Brain pericyte (primary cell): Measurements from ENCODE around the gene MDM4.
"Not testable (repeated sequence)": the region's sequence is repeated elsewhere in the genome, so short reads cannot be mapped to it uniquely, and the experiment has no call there.

ENCODE experiments used
- DNase-seq: peaks from one replicate; pipeline ENCODE4 v3.0.0-alpha.2; 2012; ENCODE audit warnings: low read depth, low spot score

MDM4 gene

DNA sequence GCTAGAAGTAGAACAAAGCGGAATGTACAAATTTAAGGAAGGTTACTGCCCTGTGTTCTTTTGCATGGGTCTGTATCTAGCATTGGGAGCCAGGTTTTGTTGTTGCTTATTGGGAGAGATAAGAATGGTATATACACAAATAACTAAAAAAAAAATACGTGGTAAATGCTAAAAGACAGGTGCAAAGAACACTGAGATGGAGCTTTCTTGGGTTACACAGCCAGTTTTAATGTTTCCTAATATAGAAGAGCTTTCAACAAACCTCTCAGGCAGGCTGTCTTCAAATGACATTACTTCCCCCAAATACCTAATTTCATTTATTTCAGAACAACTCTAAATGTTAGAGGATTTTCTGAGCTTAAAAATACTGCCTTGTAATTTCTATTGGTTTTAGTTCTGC, 1.4 kb upstream of the MDM4 start:
- no peak for DNase-seq

DNA sequence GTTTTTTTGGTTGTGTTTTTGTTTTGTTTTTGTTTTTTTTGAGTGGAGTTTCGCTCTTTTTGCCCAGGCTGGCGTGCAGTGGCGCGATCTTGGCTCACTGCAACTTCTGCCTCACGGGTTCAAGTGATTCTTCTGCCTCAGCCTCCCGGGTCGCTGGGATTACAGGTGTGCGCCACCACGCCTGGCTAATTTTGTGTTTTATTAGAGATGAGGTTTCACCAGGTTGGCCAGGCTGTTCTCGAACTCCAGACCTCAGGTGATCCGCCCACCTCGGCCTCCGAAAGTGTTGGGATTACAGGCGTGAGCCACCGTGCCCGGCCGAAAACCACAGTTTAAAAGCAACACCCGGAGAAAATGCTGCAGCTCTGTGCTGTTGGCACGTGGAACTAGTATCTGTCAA, 1.2 kb downstream of the MDM4 start:
- DNase-seq, result not testable (repeated sequence)

GRCh38 chr1:204520834-204521709, 4.9 kb downstream of the MDM4 start:
- peak; percentile 34 for DNase-seq

DNA sequence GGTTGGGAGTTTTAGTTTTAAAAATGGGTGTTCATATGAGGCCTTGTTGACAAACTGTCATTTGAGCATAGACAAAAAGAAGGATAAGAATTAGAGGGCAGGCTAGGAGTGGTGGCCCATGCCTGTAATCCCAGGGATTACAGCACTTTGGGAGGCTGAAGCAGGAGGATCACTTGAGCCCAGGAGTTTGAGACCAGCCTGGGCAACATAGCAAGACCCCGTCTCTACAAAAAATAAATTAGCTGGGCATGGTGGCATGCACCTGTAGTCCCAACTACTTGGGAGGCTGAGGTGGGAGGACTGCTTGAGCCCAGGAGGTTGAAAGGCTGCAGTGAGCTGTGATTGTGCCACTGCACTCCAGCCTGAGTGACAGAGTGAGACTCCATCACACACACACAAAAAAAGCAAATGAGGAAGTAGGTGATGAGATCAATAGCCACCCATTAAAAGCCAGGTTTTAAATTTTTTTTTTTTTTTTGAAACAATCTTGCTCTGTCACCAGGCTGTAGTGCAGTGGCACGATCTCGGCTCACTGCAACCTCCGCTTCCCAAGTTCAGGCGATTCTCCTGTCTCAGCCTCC, 5.8 kb downstream of the MDM4 start:
- DNase-seq, result not testable (repeated sequence)

DNA sequence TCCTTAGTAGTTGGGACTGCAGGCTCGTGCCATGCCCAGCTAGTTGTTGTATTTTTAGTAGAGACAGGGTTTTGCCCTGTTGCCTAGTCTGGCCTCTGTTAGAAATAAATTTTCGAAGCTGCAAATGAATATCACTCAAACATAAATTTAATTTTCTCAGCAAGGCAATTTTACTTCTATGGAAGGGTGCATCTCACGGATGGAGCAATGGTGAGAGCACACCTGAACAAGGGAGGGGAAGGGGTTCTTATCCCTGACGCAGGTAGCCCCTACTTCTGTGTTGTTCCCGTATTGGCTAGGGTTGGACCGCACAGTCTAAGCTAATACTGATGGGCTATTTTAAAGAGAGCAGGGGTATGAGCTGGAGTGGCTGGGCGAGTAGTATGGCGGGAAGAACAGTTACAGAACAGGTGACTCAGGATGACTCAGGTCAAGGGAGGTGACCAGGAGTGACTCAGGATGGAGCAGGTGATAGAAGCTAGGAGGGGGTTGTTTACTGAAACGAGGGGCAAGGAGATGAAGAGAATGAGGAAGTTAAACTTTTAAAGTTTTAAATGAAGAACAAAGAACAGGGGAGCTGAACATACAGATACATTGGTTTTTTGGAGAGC, 7.5 kb downstream of the MDM4 start:
- DNase-seq, result no peak

DNA sequence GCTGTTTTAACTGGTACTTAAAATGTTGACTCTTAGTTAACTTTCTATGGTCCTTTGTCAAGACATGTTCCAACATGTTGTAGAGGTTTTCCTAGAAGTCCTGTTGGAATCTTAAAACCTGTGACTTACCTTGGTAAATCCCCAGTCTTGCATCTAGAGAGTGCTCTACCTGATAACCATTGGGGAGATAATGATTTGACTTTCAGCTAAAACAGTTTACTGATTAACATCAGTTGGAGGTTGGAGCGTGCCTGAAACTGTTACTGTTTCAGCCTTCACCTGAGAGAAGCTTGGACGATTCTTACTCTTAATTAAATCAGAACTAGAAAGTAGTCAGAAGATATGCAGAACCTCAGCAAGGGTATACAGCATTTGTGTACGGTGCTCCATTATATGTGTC, 8.8 kb downstream of the MDM4 start:
- DNase-seq, result no peak

DNA sequence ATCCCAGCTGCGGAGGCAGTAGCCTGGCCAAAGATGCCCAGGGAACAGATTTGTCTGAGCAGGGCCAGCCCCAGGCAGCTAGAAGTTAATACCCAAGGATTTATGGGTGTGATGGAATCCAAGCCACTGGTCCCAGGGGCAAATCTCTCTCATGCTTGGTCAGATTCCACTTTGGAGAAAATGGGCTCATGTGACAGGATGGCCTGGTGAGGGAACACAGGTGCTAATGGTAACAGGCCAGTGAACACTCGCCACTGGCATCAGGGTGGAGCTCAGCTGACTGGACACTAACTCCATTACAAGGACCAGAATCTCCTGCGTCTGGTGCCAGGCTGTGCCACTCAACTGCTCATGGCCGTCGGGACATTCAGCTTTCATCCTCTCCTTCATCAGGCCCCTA, 12.0 kb downstream of the MDM4 start:
- no peak for DNase-seq

DNA sequence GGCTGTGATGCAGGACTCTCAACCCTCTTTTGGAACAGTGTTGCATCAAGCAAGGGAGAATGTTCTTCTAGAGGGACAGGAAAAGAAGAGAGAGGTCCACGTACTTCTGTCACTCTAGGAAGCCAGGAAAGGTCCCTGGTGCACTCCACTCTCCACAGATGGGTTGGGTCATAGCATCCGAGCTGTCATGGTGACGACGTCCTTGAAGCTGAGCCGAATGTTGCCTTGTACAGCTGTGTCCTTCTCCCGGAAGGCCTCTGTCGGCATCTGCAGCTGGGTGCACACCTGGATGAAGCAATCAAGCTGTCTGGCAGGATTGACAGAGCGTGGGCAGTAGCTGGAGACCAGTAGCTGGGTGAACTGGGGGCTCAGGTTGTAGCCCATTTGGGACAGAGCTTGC, 12.5 kb downstream of the MDM4 start:
- no peak for DNase-seq

DNA sequence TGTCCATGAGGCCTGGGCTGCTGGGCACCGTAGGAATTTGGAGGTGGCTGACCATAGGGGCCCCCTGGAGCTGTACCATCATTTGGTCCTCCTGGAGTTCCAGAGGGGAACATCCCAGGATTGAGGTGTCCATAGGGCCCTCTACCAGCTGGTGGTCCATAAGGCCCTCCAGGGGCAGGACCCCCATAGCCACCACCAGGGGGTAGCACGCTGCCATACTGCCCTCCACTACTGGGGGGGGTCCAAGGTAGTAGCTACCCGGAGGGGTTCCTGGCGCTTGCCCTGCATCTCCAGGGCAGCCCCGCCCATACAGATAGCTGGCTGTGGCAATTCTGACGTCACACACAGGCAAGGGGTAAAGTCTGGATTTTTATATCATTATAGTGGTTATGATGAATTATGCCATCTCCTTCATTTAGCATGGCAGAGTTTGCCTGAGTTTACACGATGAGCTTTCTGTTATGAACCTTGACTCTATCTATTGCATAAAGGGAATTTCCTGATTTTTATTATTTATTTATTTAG, 13.2 kb downstream of the MDM4 start:
- no peak for DNase-seq

DNA sequence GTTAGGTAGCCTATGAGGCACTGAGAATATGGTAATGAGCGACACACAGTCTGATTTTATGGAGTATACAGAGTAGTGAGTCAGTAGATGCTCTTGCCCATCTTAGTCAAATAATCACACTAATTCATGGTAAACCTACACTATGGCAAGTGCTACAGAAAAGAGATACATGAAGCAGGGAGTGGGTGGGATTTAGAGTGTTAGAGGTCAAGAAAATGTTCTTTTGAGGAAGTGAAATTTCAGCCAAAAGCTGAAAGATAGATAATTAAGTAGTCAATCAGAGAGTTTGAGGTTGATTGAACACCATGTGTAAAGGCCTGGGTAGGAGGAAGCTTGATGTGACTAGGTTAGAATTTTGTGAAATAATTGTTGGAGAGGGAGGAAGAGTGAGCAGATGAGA, 14.7 kb downstream of the MDM4 start:
- DNase-seq, result no peak

- DNase-seq, result no peak
These were observed 16.6 kb downstream of the MDM4 start for GRCh38 chr1:204532832-204533231.

DNA sequence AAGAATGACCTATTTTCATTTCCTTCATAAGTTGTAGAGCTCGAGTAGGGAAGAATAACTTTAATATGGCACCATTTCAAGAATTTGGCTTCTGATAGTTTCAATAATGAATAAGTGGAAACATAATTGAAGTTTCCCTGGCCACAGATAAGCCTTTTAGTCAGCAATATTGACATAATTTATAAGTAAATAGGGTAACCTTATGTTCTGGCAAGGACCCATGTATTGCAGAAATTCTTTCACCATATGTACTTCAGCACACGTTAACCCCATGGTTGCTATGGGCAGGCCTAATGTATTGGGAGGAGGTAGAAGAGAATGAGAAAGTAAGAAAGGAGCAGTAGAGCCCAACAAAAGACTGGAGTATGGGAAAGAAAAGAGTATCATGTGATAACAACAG, 25.4 kb downstream of the MDM4 start:
- no peak for DNase-seq

GRCh38 chr1:204544321-204544720, 28.1 kb downstream of the MDM4 start:
- DNase-seq, result no peak

DNA sequence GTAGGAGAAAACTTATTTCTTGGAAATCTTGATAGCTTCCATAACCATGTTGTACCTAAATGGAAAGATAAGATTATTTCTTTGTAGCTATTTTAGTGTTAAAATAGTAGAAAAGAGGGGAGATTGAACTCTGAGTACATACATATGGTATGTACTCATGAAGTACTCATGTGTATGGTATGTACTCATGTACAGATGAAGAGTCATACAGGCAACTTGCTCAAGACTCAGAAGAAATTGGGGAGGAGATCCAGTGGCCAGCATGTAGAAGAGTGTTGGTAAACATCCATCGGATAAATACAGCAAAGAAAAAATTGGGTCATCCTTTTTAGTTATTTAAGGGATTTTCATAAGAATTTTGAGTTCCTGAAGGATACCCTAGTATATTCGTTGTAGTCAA, 29.0 kb downstream of the MDM4 start:
- no peak for DNase-seq

DNA sequence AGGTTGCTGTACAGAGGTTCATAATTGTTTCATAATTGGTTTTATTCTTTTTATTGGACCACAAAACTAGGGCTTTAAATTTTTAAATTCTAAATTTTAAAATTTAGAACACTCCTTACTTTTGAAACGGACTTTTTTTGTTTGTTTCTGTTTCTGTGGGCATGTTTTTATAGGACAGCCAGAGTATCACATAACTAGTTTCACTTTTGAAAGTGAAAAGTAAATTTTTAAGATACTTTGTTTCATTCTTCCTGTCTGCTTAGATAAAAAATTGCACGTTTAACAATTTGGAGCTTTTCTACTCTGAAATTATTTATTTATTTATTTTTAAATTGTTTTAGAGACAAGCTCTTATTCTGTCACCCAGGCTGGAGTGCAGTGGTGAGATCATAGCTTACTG, 29.7 kb downstream of the MDM4 start:
- no peak for DNase-seq

DNA sequence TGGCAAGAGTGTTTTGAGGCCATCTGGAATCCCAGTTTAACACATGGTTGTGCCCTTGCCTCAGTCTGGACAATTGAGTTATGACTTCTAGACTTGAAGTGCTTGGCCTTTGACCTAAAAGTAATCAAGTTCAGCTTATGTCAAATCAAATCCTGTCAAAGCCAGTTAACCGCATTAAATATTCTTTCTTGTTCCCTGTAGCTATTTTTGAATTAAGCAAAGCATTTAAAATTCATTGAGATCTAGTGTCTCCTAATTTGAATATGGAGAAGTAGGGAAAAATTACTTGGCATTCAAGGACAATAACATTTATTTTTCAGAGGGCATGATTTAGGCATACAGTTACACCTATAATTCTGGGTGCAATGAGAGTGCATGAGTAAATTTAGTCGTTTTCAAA, 32.1 kb downstream of the MDM4 start:
- no peak for DNase-seq

- no peak for DNase-seq
These were observed 33.1 kb downstream of the MDM4 start for GRCh38 chr1:204549313-204549712.

DNA sequence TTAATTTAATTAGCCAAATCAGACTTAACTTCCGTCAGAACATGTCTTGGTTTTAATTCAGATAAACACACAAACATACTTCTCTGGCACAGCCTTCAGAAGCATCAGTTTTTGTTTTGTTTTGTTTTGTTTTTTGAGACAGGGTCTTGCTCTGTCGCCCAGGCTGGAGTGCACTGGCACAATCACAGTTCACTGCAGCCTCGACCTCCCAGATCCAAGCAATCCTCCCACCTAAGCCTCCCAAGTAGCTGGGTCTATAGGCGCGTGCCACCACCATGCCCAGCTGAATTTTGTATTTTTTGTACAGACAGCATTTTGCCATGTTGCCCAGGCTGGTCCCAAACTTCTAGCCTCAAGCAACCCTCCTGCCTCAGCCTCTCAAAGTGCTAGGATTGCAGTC, 34.7 kb downstream of the MDM4 start:
- no peak for DNase-seq

DNA sequence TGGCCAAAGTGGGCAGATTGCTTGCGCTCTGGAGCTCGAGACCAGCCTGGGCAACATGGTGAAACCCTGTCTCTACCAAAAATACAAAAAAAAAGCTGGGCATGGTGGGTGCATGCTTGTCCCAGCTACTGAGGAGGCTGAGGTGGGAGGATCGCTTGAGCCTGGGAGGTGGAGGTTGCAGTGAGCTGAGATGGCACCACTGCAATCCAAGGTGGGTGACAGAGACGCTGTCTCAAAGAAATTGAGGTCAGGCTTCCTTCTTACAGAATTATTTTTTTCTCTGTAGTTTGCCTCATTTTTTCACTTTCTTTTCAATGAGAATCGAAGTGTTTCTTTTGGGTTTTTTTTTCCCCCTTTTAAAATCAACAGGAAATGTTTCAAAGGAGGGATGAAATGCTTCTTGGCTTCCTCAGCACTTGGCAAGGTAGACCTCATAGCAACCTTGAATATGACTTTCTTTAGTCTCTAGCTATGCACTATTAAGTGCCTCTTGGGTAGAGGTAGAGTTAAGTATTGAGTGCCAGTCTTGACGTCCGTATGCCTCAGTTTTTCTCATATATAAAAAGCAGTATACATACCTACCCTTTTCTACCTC, 40.3 kb downstream of the MDM4 start:
- no peak for DNase-seq

- no peak for DNase-seq
These were observed 42.3 kb downstream of the MDM4 start for GRCh38 chr1:204558467-204558866.

DNA sequence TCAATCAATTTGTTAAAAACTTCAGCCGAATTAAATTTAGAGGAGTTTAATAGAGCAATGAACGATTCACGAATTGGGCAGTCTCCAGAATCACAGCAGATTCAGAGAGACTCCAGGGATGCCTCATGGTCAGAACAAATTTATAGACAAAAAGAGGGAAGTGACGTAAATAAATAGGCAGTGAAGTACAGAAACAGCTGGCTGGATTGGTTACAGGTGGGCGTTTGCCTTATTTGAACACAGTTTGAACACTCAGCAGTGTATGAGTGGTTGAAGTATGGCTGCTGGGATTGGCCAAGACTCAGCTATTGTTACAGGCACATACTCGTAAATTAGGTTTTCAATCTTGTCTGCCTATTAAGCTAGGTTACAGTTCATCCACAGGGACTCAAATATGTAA, 43.8 kb downstream of the MDM4 start:
- DNase-seq, result not testable (repeated sequence)

DNA sequence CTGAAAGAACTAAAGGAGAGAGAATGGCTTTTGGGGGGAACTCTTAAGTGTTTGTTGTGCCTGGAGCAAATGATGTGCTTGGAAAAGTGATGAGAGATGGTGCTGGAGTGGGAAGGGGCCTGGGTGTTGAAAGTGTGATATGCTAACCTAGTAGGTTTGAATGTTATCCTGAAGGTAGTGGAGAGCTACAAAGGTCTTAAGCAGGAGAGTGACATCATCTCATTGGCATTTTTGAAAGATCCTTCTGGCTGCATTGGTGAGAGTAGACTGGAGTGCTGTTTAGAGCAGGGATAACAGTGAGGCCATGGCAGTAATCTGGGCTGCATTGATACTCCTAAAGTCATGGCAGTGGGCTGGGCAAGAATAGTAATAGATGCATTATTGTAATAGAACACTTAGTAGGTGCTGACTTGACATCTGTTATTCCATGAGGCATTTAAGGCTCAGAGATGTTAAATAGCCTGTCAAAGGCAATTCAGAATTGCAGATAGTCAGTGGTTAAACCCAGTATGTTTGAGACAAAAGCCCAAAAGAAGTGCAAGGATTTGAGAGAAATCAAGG, 44.5 kb downstream of the MDM4 start:
- DNase-seq, result no peak
